Measurements from ENCODE around the gene TMEM190.

- TF ChIP-seq CTCF (IDR thresholded peaks at IDR 0.05; ENCODE audit: poor library complexity) (no peak), EZH2 (IDR thresholded peaks at IDR 0.05; ENCODE audit: borderline replicate concordance) (no peak), EZH2phosphoT487 (IDR thresholded peaks at IDR 0.05; ENCODE audit: low read depth, severe bottlenecking, unreplicated experiment) (no peak)
Measured at GRCh38 chr19:55353803-55354697, 22.6 kb upstream of the TMEM190 start.

Data from hepatocyte (in vitro differentiated cells).